Measurements from ENCODE around the gene SPATA16.
A peak's percentile ranks its signal among the peaks of the same experiment; 100 is the strongest.
"Not testable (repeated sequence)": the region's sequence is repeated elsewhere in the genome, so short reads cannot be mapped to it uniquely, and the experiment has no call there.

SPATA16 gene

DNA sequence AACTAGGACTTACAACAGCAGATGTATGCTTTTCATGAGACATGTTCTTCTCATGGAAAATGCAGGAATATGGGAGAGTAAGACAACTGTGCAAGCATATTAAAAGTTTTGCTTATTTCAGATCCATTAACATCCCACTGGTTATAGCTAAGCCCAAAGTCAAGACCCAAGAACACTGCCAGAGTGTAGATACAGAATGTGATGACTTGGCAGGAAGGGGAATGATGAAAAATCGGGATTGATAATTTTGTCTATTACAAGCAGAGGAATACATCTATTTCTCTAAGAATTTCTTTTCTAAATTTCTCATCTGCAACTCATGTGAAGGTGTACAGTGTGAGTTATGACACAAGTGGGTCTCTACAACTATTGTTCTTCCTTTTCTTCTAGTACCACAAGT is 76.4 kb downstream of the SPATA16 start:
- DNase-seq, result no peak

GRCh38 chr3:173058229-173058628 is 82.8 kb downstream of the SPATA16 start:
- no peak for DNase-seq

- no peak for DNase-seq
Observed at GRCh38 chr3:173055228-173055933, 85.7 kb downstream of the SPATA16 start.

- DNase-seq, result no peak
Observed at GRCh38 chr3:173049360-173049759, 91.7 kb downstream of the SPATA16 start.

DNA sequence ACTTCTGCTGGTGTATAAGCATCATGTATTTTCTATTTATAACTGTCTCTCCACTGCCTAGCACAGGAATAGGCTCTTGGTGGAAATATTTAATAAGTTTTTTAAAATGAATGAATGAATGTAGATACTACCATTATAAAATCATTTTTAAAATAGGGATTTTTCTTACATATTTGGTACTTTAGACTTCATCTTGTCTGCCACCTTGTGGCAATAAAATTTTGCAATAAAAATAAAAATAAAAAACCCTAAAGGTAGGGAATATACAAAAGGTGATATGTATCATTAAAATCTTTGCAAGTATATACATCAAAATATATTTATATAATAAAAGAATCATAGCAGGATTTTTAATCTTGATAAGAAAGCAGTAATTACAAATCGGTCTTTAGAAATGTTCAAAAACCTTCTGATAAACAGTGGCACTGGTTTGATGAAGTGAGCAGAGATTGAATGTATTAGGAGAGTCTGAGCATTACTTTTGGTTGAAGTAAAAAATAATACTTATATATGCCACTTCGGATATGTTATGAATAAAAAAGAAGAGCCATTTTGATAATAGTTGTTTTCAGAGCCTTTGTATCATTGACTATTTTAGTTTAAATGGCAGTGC is 95.2 kb downstream of the SPATA16 start:
- peak; percentile 11 for DNase-seq

DNA sequence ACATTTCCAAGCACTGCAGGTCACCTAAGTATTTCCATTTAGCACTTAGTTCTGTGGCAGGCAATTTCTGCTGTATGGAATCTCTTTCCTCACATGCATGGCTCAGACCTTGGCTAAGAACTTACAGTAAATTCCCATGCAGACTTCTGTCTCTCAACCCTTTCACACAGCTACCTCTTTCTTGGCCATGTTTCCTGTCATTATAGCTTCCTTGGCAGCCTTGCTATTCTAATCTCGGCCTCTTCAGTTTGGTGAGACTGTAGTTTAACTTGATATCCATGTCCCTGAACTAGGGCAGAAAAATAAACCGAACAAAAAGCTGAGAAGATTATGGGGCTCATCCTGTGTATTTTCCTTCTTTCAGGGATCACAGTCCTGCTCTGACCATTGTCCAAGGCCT is 96.0 kb downstream of the SPATA16 start:
- no peak for DNase-seq

- DNase-seq, result no peak
Observed at GRCh38 chr3:173043757-173044156, 97.3 kb downstream of the SPATA16 start.

GRCh38 chr3:173038484-173038871 is 102.6 kb downstream of the SPATA16 start:
- no peak for DNase-seq

DNA sequence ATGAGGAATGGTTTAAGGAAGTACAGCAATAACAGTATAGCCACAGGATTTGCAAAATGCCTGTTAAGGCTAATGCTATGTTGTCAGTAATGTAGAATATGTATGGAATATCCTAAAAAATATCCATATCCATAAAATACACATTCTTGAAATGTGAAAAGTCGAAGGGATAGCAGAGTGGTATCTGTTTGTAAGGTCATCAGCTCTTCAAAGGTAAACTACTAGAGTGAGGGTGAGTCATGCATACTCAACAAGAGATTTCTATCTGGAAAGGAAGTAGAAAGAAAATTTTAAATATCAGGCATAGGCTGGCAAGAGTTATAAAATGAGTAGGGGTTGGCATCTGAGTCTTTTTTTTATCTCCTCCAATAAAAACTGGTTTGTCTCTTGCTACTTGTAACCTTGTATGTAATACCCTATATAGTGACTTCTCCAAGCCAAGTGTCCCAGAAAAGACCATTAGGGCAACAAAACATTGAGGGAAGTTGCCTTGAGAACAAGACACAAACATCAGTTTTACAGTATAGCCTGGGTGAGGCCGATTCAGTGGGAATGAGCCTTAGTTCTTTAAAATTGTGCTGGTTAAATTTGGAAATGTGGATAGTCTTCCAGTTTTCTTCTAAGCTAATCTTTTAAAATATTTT is 103.1 kb downstream of the SPATA16 start:
- no peak for DNase-seq

DNA sequence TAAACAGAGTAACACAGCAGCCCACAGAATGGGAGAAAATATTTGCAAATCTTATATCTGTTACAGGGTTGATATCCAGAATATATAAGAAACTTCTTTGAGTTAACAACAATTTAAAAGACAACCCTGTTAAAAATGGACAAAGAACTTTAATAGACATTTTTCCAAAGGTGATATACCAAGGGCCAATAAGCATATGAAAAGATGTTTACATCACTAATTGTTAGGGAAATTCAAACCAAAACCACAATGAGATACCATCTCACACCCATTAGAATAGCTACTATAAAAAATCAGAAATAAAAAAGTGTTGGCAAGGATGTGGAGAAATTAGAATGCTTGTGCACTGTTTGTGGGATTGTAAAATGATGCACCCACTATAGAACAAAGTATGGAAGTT is 110.8 kb downstream of the SPATA16 start:
- DNase-seq, result no peak

DNA sequence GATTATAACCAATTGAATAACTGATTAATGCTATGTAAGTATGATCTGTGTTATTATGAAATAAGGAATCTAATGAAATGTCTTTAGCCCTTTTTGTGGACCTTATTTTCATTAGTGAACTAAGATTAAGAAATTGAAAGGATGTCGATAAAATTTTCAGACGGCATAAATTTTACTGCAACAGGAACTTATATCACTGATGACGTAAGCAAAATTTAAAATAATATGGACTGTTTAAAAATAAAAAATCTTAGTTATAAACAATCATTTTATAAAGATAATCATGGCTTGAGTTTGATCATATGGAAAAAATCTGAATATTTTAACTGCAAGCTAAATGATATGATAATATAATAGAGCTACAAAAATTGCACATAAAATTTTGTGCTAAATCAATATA is 112.7 kb downstream of the SPATA16 start:
- DNase-seq, result no peak

DNA sequence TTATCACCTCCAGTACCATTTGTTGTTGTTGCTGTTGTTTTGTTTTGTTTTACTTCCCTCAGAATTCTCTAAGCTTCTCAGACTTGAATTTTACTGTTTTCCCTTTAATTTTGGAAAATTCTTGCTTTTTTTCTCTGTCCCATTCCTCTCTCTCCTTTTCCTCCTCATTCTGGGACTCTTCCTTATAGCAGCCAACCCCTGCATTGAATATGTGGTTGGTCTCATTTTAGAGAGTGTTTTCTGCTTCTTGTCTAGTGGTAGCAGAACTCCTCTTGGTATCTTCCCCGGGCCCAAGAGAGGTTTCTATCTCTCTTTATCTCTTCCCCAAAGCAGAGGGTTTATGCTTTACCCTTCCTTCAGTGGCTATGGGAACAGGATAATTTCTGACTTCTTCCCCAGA is 113.6 kb downstream of the SPATA16 start:
- DNase-seq, result no peak

GRCh38 chr3:173025941-173026340 is 115.1 kb downstream of the SPATA16 start:
- DNase-seq, result no peak

GRCh38 chr3:173021547-173022185 is 119.4 kb downstream of the SPATA16 start:
- no peak for DNase-seq

DNA sequence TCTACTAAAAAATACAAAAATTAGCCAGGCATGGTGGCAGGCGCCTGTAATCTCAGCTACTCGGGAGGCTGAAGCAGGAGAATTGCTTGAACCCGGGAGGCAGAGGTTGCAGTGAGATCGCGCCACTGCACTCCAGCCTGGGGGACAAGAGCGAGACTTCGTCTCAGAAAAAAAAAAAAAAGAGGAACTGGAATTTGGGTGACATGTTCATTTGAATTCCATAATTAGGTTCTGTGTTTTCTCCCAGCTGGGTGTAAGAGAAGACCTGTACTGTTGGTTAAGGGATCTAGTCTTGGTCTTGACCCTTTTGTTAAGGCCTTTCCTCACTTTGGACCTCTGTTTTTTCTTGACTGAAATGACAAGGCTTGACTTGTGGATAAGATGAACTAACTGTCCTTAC is 120.9 kb downstream of the SPATA16 start:
- DNase-seq, result not testable (repeated sequence)

- DNase-seq, result no peak
Observed at GRCh38 chr3:173019378-173019777, 121.7 kb downstream of the SPATA16 start.

DNA sequence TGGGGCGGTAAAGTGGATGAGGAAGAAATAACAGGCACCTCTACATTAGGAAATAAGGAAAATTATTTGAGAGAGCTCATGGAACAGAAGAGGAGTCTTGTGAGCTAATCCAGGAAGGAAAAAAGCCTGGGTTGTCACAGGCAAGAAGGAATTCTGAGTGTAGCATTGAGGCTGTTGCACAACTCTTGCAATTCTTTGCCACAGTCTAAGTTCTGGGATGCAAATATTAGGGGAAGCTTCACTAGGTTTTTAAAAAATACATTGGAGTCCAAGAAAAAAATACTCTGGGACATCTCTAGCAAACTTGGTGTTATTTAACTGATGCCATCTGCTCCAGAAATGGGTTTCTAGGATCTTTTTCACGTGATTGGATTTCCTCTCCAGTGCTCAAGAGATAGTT is 122.3 kb downstream of the SPATA16 start:
- no peak for DNase-seq

GRCh38 chr3:173013219-173013832 is 127.7 kb downstream of the SPATA16 start:
- no peak for DNase-seq

DNA sequence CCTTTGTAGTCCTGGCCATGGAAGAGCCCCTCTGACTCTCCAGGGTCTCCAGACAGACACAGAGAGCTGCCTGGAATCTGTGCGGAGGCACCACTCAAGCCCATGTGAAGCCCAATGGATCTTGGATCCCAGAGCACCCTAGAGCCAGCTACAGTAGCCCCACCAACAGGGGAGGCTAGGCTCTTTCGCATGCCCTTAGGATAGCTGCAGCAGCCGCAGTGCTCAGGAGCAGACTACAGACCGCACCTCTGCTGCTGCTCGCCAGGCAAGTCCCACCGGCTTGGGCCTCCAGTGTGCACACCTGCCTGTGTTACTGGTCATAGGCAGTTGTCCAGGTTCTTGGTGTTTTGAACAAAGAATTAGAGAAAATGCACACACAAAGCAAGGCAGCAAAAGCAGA is 131.6 kb downstream of the SPATA16 start:
- DNase-seq, result no peak

- DNase-seq, result no peak
Observed at GRCh38 chr3:173008978-173009377, 132.1 kb downstream of the SPATA16 start.

- no peak for DNase-seq
Observed at GRCh38 chr3:173007079-173007723, 133.8 kb downstream of the SPATA16 start.

DNA sequence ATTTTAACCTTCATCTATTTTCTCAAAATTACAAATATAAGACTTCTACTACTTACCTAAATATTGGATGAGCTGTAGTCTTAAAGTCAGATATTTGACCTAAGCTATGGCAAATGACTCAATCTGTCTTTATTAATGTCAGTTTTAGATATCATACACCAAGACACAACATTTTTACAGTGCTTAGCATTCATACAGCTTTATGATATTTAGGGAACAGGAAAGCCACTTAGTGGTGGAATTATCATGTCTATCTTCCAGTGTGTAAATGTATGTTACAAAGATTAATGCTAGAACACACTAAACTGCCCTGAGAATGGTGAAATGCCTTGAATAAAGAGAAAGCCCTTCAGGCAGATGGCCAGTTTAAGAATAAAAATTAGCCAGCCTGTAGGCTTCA is 135.0 kb downstream of the SPATA16 start:
- DNase-seq, result no peak

- DNase-seq, result no peak
Observed at GRCh38 chr3:173004681-173005080, 136.4 kb downstream of the SPATA16 start.

Measured in fibroblast of skin of scalp (primary cell).